ENCODE results near the gene LEFTY1. TPM values are rescaled to one million over a fixed set of nuclear protein-coding genes. Genes with fewer than 3 reads are reported as not detected.
"Not testable (repeated sequence)": the region's sequence is repeated elsewhere in the genome, so short reads cannot be mapped to it uniquely, and the experiment has no call there.

LEFTY1 gene
- total RNA-seq, 1 experiment from 2014 or later = not detected

- H2AFZ ChIP-seq (ENCODE audit: low read length); H3K79me2 ChIP-seq (ENCODE audit: low read length); H3K9me2 ChIP-seq (replicated peaks; ENCODE audit: insufficient read depth, low read length): not testable (repeated sequence)
Measured at GRCh38 chr1:225887554-225888288, 1.2 kb downstream of the LEFTY1 start.

GRCh38 chr1:225887030-225887314 is 2.0 kb downstream of the LEFTY1 start:
- no peaks in the 10 kb centered on the region for H3K9me2 ChIP-seq (replicated peaks; ENCODE audit: insufficient read depth, low read length)
- no peak overlapping the region for H2AFZ ChIP-seq (ENCODE audit: low read length)
- H3K36me3 ChIP-seq (ENCODE audit: insufficient read depth, low read length) = no peaks in the 10 kb centered on the region
- DNase-seq = no peak
- no peaks in the 10 kb centered on the region for H3K27me3 ChIP-seq (ENCODE audit: low read length)
- no peak overlapping the region for H3K4me2 ChIP-seq (ENCODE audit: low read depth, low read length, poor library complexity, severe bottlenecking)
- no peak overlapping the region for H3K9ac ChIP-seq (ENCODE audit: low read length)
- H4K20me1 ChIP-seq (ENCODE audit: insufficient read depth, low read depth, low read length) = no peaks in the 10 kb centered on the region
- no peak overlapping the region for H3K4me3 ChIP-seq (ENCODE audit: low read length)
- no peaks in the 10 kb centered on the region for H3K79me2 ChIP-seq (ENCODE audit: low read length)
- H3K4me1 ChIP-seq (ENCODE audit: low read length) = peaks cover 9% of the 10 kb centered on the region
- no peak overlapping the region for H3K27ac ChIP-seq (ENCODE audit: low read length)
- no peaks in the 10 kb centered on the region for H3K9me3 ChIP-seq (ENCODE audit: low read length)

More at GRCh38 chr1:225887554-225888288, 1.2 kb downstream of the LEFTY1 start:
- H3K27ac ChIP-seq (ENCODE audit: low read length); H3K36me3 ChIP-seq (ENCODE audit: insufficient read depth, low read length); H3K4me1 ChIP-seq (ENCODE audit: low read length); H3K9ac ChIP-seq (ENCODE audit: low read length); H3K27me3 ChIP-seq (ENCODE audit: low read length); H3K9me3 ChIP-seq (ENCODE audit: low read length); H4K20me1 ChIP-seq (ENCODE audit: insufficient read depth, low read depth, low read length); H3K4me2 ChIP-seq (ENCODE audit: low read depth, low read length, poor library complexity, severe bottlenecking); DNase-seq; H3K4me3 ChIP-seq (ENCODE audit: low read length): not testable (repeated sequence)

- no peaks in the 10 kb centered on the region for H3K36me3 ChIP-seq (ENCODE audit: insufficient read depth, low read length)
- H3K4me2 ChIP-seq (ENCODE audit: low read depth, low read length, poor library complexity, severe bottlenecking) = no peak overlapping the region
- H2AFZ ChIP-seq (ENCODE audit: low read length) = no peak overlapping the region
- no peaks in the 10 kb centered on the region for H3K27me3 ChIP-seq (ENCODE audit: low read length)
- H3K79me2 ChIP-seq (ENCODE audit: low read length) = no peaks in the 10 kb centered on the region
- no peaks in the 10 kb centered on the region for H4K20me1 ChIP-seq (ENCODE audit: insufficient read depth, low read depth, low read length)
- no peak overlapping the region for H3K9ac ChIP-seq (ENCODE audit: low read length)
- no peak for DNase-seq
- no peak overlapping the region for H3K27ac ChIP-seq (ENCODE audit: low read length)
- no peaks in the 10 kb centered on the region for H3K9me3 ChIP-seq (ENCODE audit: low read length)
- H3K4me3 ChIP-seq (ENCODE audit: low read length) = no peak overlapping the region
- H3K9me2 ChIP-seq (replicated peaks; ENCODE audit: insufficient read depth, low read length) = no peaks in the 10 kb centered on the region
- H3K4me1 ChIP-seq (ENCODE audit: low read length) = peaks cover 15% of the 10 kb centered on the region
Measured at GRCh38 chr1:225886159-225887029, 2.6 kb downstream of the LEFTY1 start.

GRCh38 chr1:225885336-225885735 is 3.6 kb downstream of the LEFTY1 start:
- no peaks in the 10 kb centered on the region for H3K79me2 ChIP-seq (ENCODE audit: low read length)
- no peaks in the 10 kb centered on the region for H3K36me3 ChIP-seq (ENCODE audit: insufficient read depth, low read length)
- H3K27me3 ChIP-seq (ENCODE audit: low read length) = no peaks in the 10 kb centered on the region
- no peaks in the 10 kb centered on the region for H3K9me2 ChIP-seq (replicated peaks; ENCODE audit: insufficient read depth, low read length)
- no peak overlapping the region for H3K9ac ChIP-seq (ENCODE audit: low read length)
- no peak overlapping the region for H3K4me3 ChIP-seq (ENCODE audit: low read length)
- DNase-seq = no peak
- H3K4me1 ChIP-seq (ENCODE audit: low read length) = peaks cover 16% of the 10 kb centered on the region
- H3K27ac ChIP-seq (ENCODE audit: low read length) = no peak overlapping the region
- H3K4me2 ChIP-seq (ENCODE audit: low read depth, low read length, poor library complexity, severe bottlenecking) = no peak overlapping the region
- no peaks in the 10 kb centered on the region for H4K20me1 ChIP-seq (ENCODE audit: insufficient read depth, low read depth, low read length)
- H2AFZ ChIP-seq (ENCODE audit: low read length) = no peak overlapping the region
- H3K9me3 ChIP-seq (ENCODE audit: low read length) = no peaks in the 10 kb centered on the region

- Histone ChIP-seq H3K4me2 (ENCODE audit: low read depth, low read length, poor library complexity, severe bottlenecking) (no peak overlapping the region), H2AFZ (ENCODE audit: low read length) (no peak overlapping the region), H4K20me1 (ENCODE audit: insufficient read depth, low read depth, low read length) (no peaks in the 10 kb centered on the region), H3K4me3 (ENCODE audit: low read length) (no peak overlapping the region), H3K9me3 (ENCODE audit: low read length) (no peaks in the 10 kb centered on the region), H3K36me3 (ENCODE audit: insufficient read depth, low read length) (no peaks in the 10 kb centered on the region), H3K9me2 (replicated peaks; ENCODE audit: insufficient read depth, low read length) (no peaks in the 10 kb centered on the region), H3K27ac (ENCODE audit: low read length) (no peak overlapping the region), H3K9ac (ENCODE audit: low read length) (no peak overlapping the region), H3K79me2 (ENCODE audit: low read length) (no peaks in the 10 kb centered on the region), H3K27me3 (ENCODE audit: low read length) (no peaks in the 10 kb centered on the region), H3K4me1 (ENCODE audit: low read length) (peaks cover 16% of the 10 kb centered on the region)
- DNase-seq = no peak
Measured at GRCh38 chr1:225883616-225884265, 5.2 kb downstream of the LEFTY1 start.

- Histone ChIP-seq H3K27me3 (ENCODE audit: low read length) (no peaks in the 10 kb centered on the region), H3K4me3 (ENCODE audit: low read length) (peak overlapping the region; percentile 92), H3K9me2 (replicated peaks; ENCODE audit: insufficient read depth, low read length) (no peaks in the 10 kb centered on the region), H3K36me3 (ENCODE audit: insufficient read depth, low read length) (no peaks in the 10 kb centered on the region), H3K4me1 (ENCODE audit: low read length) (peaks cover 16% of the 10 kb centered on the region), H3K79me2 (ENCODE audit: low read length) (no peaks in the 10 kb centered on the region), H3K4me2 (ENCODE audit: low read depth, low read length, poor library complexity, severe bottlenecking) (peak overlapping the region; percentile 89), H4K20me1 (ENCODE audit: insufficient read depth, low read depth, low read length) (no peaks in the 10 kb centered on the region), H2AFZ (ENCODE audit: low read length) (peak overlapping the region; percentile 99), H3K9ac (ENCODE audit: low read length) (peak overlapping the region; percentile 78), H3K27ac (ENCODE audit: low read length) (no peak overlapping the region), H3K9me3 (ENCODE audit: low read length) (no peaks in the 10 kb centered on the region)
- DNase-seq = peak; percentile 44
Measured at GRCh38 chr1:225882694-225883615, 6.0 kb downstream of the LEFTY1 start.

GRCh38 chr1:225881959-225882693 is 6.8 kb downstream of the LEFTY1 start, which contains the start of gene TMEM63A:
TMEM63A (minus strand) TSS chr1:225882380; CDS start chr1:225877580, 4,800 bp downstream.
- peak within 1 kb of the TSS; percentile 89 for H3K4me2 ChIP-seq (ENCODE audit: low read depth, low read length, poor library complexity, severe bottlenecking)
- peak within 1 kb of the TSS; percentile 78 for H3K9ac ChIP-seq (ENCODE audit: low read length)
- no peaks in the 10 kb centered on the region for H3K9me3 ChIP-seq (ENCODE audit: low read length)
- no peaks in the 10 kb centered on the region for H3K36me3 ChIP-seq (ENCODE audit: insufficient read depth, low read length)
- no peak within 1 kb of the TSS for H3K27ac ChIP-seq (ENCODE audit: low read length)
- H3K9me2 ChIP-seq (replicated peaks; ENCODE audit: insufficient read depth, low read length) = no peaks in the 10 kb centered on the region
- H4K20me1 ChIP-seq (ENCODE audit: insufficient read depth, low read depth, low read length) = 0 out of 2 replicates have a peak, but pooled peaks cover 3% of the 10 kb centered on the region
- H2AFZ ChIP-seq (ENCODE audit: low read length) = peak within 1 kb of the TSS; percentile 99
- H3K4me3 ChIP-seq (ENCODE audit: low read length) = peak within 1 kb of the TSS; percentile 92
- H3K4me1 ChIP-seq (ENCODE audit: low read length) = peaks cover 16% of the 10 kb centered on the region
- H3K79me2 ChIP-seq (ENCODE audit: low read length) = no peaks in the 10 kb centered on the region
- H3K27me3 ChIP-seq (ENCODE audit: low read length) = no peaks in the 10 kb centered on the region
- DNase-seq = peak; percentile 87
